Effector memory CD8-positive, alpha-beta T cell (primary cell): ENCODE measurements around the gene MCM10.

ENCODE experiments used
- ATAC-seq: fragments of 150-1000 bp; cut with Tn5 transposase; replicated peaks from 2 replicates; pipeline ENCODE4 v1.10.0; 2021; ENCODE audit warnings: mild to moderate bottlenecking, moderate library complexity
- DNase-seq, 3 experiments: peaks; one replicate each; pipeline ENCODE4 v3.0.0; 2021
- H3K27ac Mint-ChIP-seq, 2 donors: one replicate each; pipeline ENCODE4 v1.8.0; 2022; ENCODE audit warnings: mild to moderate bottlenecking in 2 of 2, mixed read lengths in 2 of 2, moderate library complexity in 2 of 2
- H3K27me3 Mint-ChIP-seq, 2 donors: one replicate each; pipeline ENCODE4 v1.8.0; 2022; ENCODE audit warnings: mixed read lengths in 2 of 2
- H3K36me3 Mint-ChIP-seq: one replicate; pipeline ENCODE4 v1.8.0; 2022; ENCODE audit warnings: mild to moderate bottlenecking, moderate library complexity, mixed read lengths; ENCODE audit not compliant: insufficient read depth
- H3K4me1 Mint-ChIP-seq, 2 donors: one replicate each; pipeline ENCODE4 v1.8.0; 2022; ENCODE audit warnings: low read depth in 2 of 2, mixed read lengths in 2 of 2
- H3K4me3 Mint-ChIP-seq, 2 donors: one replicate each; pipeline ENCODE4 v1.8.0; 2022; ENCODE audit warnings: mild to moderate bottlenecking in 2 of 2, mixed read lengths in 2 of 2, moderate library complexity in 2 of 2
- H3K9me3 Mint-ChIP-seq, 2 donors: one replicate each; pipeline ENCODE4 v1.8.0; 2022; ENCODE audit warnings: mixed read lengths in 2 of 2
- total RNA-seq, 9 experiments: gene quantifications; one replicate each; lab custom pipeline; 2026; lab: John Stamatoyannopoulos, UW

Gene MCM10
- total RNA-seq: 0.19 to 20.4 (median 4.7) reads per million in 9 experiments

DNA sequence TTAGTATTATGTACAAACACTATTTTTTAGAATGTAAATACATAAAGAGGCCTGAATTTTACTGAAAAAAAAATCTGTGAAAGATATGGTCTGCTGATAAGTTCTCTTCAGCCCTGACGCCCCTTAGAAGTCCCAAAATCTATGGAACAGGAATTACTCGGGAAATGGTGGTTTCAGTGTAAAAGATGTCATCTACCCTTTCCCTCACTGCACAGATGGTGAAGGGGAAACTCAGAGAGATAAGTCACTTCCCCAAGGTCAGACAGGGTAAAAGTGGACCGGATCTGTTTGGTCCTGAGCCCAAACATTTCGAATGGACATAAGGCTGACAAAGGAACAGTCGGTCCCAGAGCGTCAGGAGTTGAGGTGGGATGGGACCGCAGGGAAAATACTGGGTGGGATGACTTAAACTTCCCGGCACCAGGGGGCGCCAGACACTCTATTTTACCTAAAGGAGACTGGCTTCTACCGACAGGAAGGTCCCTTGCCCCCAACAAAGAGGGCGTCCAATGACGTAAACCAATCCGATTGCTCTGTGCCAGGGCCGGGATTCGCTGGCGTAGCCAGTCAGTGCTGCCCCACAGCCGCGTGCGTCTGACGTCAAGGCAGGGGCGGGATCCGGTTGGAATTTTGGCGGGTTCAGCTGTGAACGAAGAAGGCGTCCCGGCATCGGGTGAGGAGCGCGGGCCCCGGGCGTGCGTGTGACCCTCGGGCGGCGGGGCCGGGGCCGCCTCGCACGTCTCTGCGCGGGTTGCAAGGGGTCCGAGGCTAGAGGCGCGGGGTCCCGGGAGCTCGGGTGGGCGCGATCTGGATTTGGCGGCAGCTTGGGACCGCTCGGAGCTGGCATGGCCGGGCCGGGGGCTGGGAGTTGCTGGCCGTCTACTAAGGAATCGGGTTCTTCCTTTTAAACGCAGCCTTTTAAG is at the start of gene MCM10:
Gene MCM10, plus strand, starts transcription at position 625 of the 923 bp plus-strand sequence. CDS start 2,645 bp downstream, outside the sequence.
- Mint-ChIP-seq H3K27me3 (no peaks in the 10 kb centered on the region), H3K4me3 (peak within 1 kb of the TSS; percentile 77 to 85), H3K4me1 (peaks cover 15 to 17% of the 10 kb centered on the region in 2 donors), H3K36me3 (peaks cover 6% of the 10 kb centered on the region), H3K9me3 (no peaks in the 10 kb centered on the region), H3K27ac (peak within 1 kb of the TSS; percentile 21 to 80)
- ATAC-seq: peak; percentile 100
- peak; percentile 97 to 98 (median 97) for DNase-seq

DNA sequence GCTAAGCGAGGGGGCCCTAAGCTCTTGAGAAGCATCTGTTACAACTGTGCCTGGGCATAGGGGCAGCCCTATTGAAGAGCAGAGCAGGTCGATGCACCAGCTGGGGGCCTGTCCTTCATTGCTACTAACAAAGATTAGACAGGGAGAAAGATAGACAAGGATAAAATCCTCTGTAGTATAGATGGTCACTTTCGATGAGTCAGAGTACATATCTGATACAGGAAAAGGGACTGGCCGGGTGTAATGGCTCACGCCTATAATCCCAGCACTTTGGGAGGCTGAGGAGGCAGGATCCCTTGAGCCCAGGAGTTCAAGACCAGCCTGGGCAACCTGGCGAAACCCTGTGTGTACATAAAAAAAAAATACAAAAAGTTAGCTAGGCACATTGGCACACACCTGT is 47.8 kb upstream of the MCM10 start:
- H3K27ac Mint-ChIP-seq: peak overlapping the region in 1 of 2 donors; percentile 53
- DNase-seq: no peak
- H3K9me3 Mint-ChIP-seq: no peaks in the 10 kb centered on the region
- peaks cover 81% of the 10 kb centered on the region for H3K36me3 Mint-ChIP-seq
- H3K27me3 Mint-ChIP-seq: no peaks in the 10 kb centered on the region
- peaks cover 22 to 51% of the 10 kb centered on the region in 2 donors for H3K4me1 Mint-ChIP-seq
- no peak overlapping the region for H3K4me3 Mint-ChIP-seq
- ATAC-seq: no peak

DNA sequence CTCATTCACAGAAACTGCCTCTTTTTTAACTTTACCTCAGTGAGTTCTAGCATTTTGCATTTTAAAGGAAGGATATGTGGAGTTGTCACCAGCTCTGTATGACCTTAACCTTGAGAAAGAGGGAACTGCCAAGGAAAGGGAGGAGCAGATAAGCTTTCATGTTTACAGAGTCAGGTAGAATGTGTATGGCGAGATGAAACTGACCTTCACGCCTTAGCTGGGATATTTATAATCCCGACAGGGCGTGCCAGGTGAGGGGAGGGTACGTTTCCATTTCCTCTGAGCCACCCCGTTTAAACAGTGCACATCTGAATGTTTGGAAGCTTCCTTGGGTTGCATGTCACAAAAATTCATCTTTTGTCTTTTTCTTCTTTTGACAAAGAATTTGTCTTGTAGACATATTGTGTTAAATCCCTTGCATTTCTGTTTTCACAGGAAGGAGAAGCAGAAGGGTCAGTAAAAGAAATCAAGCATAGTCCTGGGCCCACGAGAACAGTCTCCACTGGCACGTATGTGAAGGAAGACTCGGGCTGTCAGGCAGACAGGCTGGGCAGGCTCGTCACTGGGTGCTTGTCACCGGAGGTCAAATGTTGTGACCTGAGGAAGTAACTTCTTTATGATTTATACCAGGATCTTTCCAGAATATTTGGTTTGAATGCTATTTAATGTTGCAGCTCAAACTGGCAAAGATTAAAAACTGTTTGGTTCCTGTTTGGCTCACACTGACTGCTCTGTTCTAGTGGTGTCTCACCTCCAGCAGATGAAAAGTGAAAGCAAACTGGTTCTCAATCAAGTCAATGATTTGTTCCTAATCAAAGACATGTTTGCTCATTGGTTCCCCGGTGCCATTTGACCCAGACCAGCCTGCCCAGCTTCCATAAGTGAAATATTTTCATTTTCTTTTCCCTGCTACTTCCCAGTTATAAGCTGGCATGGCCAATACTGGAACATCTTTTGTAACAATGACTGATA is 45.2 kb upstream of the MCM10 start:
- Mint-ChIP-seq H3K9me3 (no peaks in the 10 kb centered on the region), H3K4me3 (peak overlapping the region; percentile 75 to 80), H3K36me3 (peaks cover 81% of the 10 kb centered on the region), H3K27ac (peak overlapping the region; percentile 90 to 97), H3K4me1 (peaks cover 24 to 40% of the 10 kb centered on the region in 2 donors), H3K27me3 (no peaks in the 10 kb centered on the region)
- peak; percentile 18 to 31 (median 21) for DNase-seq
- peak; percentile 92 for ATAC-seq

DNA sequence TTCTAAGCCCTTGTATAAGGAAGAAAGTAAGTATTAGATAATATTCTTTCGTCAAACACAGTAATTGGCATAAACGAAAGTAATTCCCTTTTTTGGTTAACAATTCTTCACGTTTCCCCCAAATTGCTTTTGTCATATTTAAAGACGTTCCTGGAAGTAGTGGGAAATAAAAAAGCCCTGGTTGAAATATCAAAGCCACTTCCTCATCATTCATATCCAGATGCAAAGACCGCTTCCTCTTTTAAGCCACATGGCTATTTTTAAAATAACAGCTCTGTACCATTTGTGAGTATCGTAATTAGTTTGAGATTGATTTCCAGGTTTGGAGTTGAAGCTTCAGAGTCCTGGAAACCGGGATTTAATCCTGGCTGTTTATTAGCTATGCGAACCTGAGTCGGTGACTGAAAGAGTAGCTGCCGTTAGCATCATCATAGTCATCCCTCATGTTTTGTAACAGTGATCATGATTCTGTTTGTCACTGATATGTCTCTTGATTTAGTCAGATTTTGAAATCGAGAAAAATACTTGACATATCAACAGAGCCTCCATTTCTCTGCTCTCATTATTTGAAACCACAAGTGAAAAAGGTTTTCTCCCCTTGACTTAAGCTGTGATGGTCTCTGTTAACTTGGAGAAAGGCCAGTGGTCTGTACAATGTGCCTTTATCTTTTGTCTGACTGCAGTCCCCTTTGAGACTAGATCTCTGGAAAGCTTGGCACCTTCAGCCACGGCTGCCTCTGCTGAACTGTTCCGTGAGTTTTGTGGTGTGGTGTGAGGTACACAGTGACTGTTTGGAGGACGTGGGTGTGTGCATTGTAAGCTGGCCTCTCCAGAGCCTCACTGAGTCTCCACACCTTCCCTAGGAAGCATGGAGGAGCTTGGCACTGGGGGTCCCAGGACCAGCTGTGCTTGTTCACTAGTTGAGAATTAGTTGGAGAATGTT is 43.2 kb upstream of the MCM10 start:
- DNase-seq: no peak
- no peak for ATAC-seq
- H3K4me3 Mint-ChIP-seq: peak overlapping the region; percentile 62 to 75
- H3K27me3 Mint-ChIP-seq: no peaks in the 10 kb centered on the region
- H3K27ac Mint-ChIP-seq: peak overlapping the region; percentile 80 to 90
- peaks cover 24 to 39% of the 10 kb centered on the region in 2 donors for H3K4me1 Mint-ChIP-seq
- H3K36me3 Mint-ChIP-seq: peaks cover 79% of the 10 kb centered on the region
- H3K9me3 Mint-ChIP-seq: no peaks in the 10 kb centered on the region

DNA sequence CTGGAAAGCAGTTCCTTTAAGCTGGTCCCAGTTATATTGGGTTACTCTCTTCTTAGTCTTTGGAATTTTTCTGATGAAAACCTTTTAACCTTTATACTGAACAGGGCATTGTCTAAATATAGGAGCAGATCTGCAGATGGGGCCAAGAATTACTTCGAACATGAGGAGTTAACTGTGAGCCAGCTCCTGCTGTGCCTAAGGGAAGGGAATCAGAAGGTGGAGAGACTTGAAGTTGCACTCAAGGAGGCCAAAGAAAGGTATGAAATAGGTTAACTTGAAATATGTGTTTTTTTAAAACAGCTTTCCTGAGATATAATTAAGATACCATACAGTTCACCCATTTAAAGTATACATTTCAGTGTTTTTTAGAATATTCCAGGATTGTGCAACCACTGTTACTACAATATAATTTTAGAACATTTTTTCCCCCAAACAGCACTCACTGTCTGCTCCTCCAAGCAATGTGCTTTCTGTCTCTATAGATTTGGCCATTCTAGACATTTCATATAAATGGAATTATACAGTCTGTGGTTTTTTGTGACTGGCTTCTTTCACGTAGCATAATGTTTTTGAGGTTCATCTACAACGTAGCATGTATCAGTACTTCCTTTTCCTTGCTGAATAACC is 42.5 kb upstream of the MCM10 start:
- H3K4me3 Mint-ChIP-seq: peak overlapping the region in 1 of 2 donors; percentile 75
- H3K4me1 Mint-ChIP-seq: peaks cover 24 to 35% of the 10 kb centered on the region in 2 donors
- H3K27ac Mint-ChIP-seq: peak overlapping the region; percentile 25 to 90
- ATAC-seq (no peak), DNase-seq (no peak)
- H3K9me3 Mint-ChIP-seq: no peaks in the 10 kb centered on the region
- no peaks in the 10 kb centered on the region for H3K27me3 Mint-ChIP-seq
- peaks cover 79% of the 10 kb centered on the region for H3K36me3 Mint-ChIP-seq

DNA sequence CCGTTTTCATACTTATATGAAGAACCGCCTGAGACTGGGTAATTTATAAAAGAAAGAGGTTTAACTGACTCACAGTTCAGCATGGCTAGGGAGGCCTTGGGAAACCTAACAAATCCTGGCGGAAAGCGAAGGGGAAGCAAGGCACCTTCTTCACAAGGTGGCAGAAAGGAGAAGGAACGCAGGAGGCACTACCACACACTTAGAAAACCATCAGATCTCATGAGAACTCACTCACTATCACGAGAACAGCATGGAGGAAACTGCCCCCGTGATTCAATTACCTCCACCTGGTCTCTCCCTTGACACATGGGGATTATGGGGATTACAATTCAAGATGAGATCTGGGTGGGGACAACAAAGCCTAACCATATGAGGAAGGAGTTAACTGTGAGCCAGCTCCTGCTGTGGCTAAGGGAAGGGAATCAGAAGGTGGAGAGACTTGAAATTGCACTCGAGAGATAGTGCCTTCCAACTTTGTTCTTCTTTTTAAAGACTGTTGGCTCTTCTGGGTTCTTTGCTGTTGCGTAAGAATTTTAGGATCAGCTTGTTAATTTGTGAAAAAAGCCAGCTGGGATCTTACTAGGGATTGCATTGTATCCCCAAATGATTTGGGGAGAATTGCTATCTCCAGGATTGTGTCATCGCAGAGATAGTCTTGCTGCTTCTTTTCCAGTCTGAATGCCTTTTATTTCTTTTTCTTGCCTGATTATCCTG is 40.4 kb upstream of the MCM10 start:
- no peak for ATAC-seq
- peaks cover 20 to 35% of the 10 kb centered on the region in 2 donors for H3K4me1 Mint-ChIP-seq
- DNase-seq: no peak
- peaks cover 94% of the 10 kb centered on the region for H3K36me3 Mint-ChIP-seq
- no peaks in the 10 kb centered on the region for H3K9me3 Mint-ChIP-seq
- no peaks in the 10 kb centered on the region for H3K27me3 Mint-ChIP-seq
- peak overlapping the region; percentile 55 to 68 for H3K27ac Mint-ChIP-seq
- no peak overlapping the region for H3K4me3 Mint-ChIP-seq

DNA sequence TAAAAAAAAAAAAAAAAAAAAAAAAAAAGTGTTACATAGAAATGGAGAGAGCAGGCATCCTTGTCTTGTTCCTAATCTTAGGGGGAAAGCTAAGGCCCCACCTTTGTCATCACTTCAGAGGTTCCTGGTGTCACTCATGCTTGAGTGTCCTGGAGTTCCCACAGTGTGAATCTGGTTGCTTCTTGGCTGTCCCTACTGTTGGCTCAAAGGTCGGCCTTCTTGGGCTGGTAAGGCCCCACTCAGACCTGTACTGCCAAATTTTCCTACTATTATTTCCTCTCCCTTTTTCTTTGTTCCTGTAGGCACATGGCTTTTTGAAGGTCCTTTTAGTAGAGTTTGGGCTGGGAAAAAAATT is 39.9 kb upstream of the MCM10 start:
- no peak for ATAC-seq
- H3K9me3 Mint-ChIP-seq: no peaks in the 10 kb centered on the region
- no peaks in the 10 kb centered on the region for H3K27me3 Mint-ChIP-seq
- no peak for DNase-seq
- peaks cover 15 to 29% of the 10 kb centered on the region in 2 donors for H3K4me1 Mint-ChIP-seq
- H3K36me3 Mint-ChIP-seq: peaks cover 98% of the 10 kb centered on the region
- peak overlapping the region in 1 of 2 donors; percentile 86 for H3K27ac Mint-ChIP-seq
- H3K4me3 Mint-ChIP-seq: no peak overlapping the region

DNA sequence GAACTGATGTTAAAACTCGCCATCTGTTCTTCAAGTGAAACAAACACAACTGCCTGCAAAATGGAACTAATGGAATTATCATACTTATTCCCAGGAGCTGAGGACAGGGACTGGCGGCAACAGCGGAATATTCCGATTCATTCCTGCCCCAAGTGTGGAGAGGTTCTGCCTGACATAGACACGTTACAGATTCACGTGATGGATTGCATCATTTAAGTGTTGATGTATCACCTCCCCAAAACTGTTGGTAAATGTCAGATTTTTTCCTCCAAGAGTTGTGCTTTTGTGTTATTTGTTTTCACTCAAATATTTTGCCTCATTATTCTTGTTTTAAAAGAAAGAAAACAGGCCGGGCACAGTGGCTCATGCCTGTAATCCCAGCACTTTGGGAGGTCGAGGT is 24.7 kb upstream of the MCM10 start:
- DNase-seq: no peak
- Mint-ChIP-seq H3K4me3 (no peak overlapping the region), H3K27ac (no peak overlapping the region), H3K36me3 (peaks cover 80% of the 10 kb centered on the region), H3K27me3 (no peaks in the 10 kb centered on the region), H3K4me1 (peaks cover 0 to 3% of the 10 kb centered on the region in 2 donors), H3K9me3 (no peaks in the 10 kb centered on the region)
- ATAC-seq: no peak

DNA sequence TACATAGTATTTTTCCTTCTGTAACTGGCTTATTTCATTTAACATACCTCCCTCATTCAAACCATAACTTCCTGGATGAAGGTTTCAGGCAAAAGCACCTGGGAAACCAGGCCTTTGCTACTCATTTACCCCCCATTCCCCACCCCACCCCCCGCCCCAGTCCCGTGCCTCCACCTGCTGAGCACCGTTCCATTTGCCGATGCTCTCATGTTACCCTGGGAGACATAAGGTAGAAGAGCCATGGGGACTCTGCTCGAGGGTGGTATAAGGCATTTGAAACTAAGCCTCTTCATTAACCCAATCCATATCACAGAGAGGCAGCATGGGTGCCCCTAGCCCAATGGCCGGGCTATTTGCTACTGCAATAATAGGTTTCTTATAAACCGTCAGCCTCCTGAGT is 22.2 kb upstream of the MCM10 start:
- Mint-ChIP-seq H3K4me3 (no peak overlapping the region), H3K36me3 (peaks cover 61% of the 10 kb centered on the region), H3K27ac (no peak overlapping the region), H3K27me3 (no peaks in the 10 kb centered on the region), H3K4me1 (peaks cover 0 to 3% of the 10 kb centered on the region in 2 donors), H3K9me3 (peaks cover 0 to under 1% of the 10 kb centered on the region in 2 donors)
- ATAC-seq (no peak), DNase-seq (no peak)

DNA sequence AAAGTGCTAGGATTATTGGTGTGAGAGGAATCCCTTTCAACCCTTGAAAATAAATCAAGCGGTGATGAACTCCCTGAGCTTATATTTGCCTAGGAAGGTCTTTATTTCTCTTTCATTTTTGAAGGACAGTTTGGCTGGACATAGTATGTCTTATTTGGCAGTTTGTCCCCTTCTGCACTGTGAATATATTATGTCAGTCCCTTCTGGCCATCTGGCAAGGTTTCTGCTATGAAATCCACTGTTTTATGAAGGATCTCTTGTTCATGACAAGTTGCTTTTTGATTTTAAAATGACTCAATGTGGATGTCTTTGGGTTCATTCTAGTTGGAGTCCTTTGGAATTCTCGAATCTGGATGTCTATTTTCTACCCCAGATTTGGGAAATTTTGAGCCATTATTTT is 21.7 kb upstream of the MCM10 start:
- no peak for DNase-seq
- peaks cover 0 to 3% of the 10 kb centered on the region in 2 donors for H3K4me1 Mint-ChIP-seq
- peak overlapping the region in 1 of 2 donors; percentile 0 for H3K27ac Mint-ChIP-seq
- no peaks in the 10 kb centered on the region for H3K27me3 Mint-ChIP-seq
- H3K36me3 Mint-ChIP-seq: peaks cover 60% of the 10 kb centered on the region
- ATAC-seq: no peak
- peaks cover 0 to 6% of the 10 kb centered on the region in 2 donors for H3K9me3 Mint-ChIP-seq
- no peak overlapping the region for H3K4me3 Mint-ChIP-seq

DNA sequence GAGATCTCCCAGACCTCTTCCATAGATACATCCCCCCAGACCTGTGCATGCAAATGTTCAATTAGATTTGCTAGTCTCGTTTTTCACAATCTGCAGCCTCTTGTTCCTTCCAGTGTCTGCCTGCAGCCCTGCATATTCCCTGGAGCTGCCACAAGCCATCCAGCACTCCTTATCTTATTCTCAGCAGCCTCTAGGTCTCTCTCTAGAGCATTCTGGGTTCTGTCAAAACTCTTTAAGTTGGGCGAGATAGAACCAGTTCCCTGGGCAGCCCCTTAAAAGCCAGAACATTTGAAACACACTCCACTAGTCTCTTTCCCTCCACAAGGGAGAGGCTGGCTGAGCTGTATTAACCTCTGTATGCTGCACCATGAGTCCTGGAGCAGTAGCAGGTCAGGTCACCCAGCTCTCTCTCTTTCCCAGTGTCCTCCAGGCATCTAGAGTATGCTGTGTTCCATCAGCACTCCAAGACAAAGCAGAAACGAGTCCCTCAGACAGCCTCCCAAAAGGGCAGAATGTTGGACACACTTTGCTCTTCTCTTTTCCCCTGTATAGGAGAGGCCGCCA is 20.6 kb upstream of the MCM10 start:
- peaks cover 0 to 3% of the 10 kb centered on the region in 2 donors for H3K4me1 Mint-ChIP-seq
- no peak for DNase-seq
- H3K9me3 Mint-ChIP-seq: peaks cover 2 to 15% of the 10 kb centered on the region in 2 donors
- H3K27ac Mint-ChIP-seq: peak overlapping the region in 1 of 2 donors; percentile 35
- ATAC-seq: no peak
- peaks cover 50% of the 10 kb centered on the region for H3K36me3 Mint-ChIP-seq
- no peak overlapping the region for H3K4me3 Mint-ChIP-seq
- H3K27me3 Mint-ChIP-seq: no peaks in the 10 kb centered on the region
